ENCODE data around the gene TUBE1. TPM values are rescaled to one million over a fixed set of nuclear protein-coding genes. Genes with fewer than 3 reads are reported as not detected.
A peak's percentile ranks its signal among the peaks of the same experiment; 100 is the strongest.

Gene TUBE1
- total RNA-seq, 6 experiments from 2014 or later: 9.8 to 15.5 (median 11.2) TPM

- Mint-ChIP-seq H3K4me3 (no peak overlapping the region), H3K9me3 (no peaks in the 10 kb centered on the region), H3K4me1 (ENCODE audit: low read depth) (peaks cover 53% of the 10 kb centered on the region), H3K27me3 (ENCODE audit: insufficient read depth) (peaks cover 2% of the 10 kb centered on the region; the same call in 1 of the 2 replicates), H3K27ac (peak overlapping the region; percentile 16; the same call in 1 of the 2 replicates), H3K36me3 (ENCODE audit: low read depth) (no peaks in the 10 kb centered on the region)
- DNase-seq: no peak
- no peak for TF ChIP-seq CTCF (IDR thresholded peaks at IDR 0.05)
Measured at GRCh38 chr6:112034616-112034995, 52.7 kb downstream of the TUBE1 start.

DNA sequence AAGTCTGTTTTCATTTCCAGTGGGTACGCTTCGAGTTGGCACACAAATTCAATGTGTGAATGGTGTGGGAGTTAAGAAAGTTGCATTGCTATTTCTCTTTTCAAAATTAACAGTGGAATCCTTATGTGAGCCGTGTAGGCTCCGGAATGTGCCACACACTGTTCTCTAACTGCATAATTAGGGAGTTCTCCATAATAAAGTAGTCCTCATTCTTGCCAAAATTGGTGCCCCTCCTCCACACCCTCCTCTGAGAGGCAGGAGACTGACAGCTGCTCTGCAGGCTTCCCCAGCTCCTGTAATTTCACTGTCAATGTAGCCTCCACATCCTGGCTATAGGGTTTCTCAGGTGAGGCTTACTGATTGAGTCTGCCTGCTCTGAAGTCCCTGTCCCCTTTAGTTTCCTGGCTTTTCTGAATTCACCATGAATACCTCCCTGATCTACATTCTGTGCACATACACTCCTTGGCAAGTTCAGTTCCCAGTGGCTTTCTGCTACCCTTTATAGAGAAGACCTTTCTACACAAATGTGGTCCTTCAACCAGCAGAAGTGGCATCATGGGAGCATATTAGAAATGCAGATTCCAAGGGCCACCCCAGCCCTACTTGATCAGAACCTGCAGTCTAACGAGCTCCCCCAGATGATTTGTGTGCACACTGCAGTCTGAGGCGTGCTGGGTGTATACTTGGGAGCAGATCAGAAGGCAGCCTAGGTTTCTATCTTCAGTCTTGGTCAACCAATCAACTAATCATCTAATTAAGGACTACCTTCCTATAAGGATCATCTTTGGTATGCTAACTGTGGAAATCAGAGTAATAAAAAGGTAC lies 53.3 kb downstream of the TUBE1 start:
- no peak overlapping the region for H3K27ac Mint-ChIP-seq
- H3K4me1 Mint-ChIP-seq (ENCODE audit: low read depth): peaks cover 53% of the 10 kb centered on the region
- no peak for TF ChIP-seq CTCF (IDR thresholded peaks at IDR 0.05)
- H3K9me3 Mint-ChIP-seq: no peaks in the 10 kb centered on the region
- DNase-seq: no peak
- H3K4me3 Mint-ChIP-seq: no peak overlapping the region
- peaks cover 2% of the 10 kb centered on the region; the same call in 1 of the 2 replicates for H3K27me3 Mint-ChIP-seq (ENCODE audit: insufficient read depth)
- H3K36me3 Mint-ChIP-seq (ENCODE audit: low read depth): no peaks in the 10 kb centered on the region

- TF ChIP-seq CTCF (IDR thresholded peaks at IDR 0.05): no peak
- Mint-ChIP-seq H3K4me3 (no peak overlapping the region), H3K9me3 (no peaks in the 10 kb centered on the region), H3K4me1 (ENCODE audit: low read depth) (peaks cover 51% of the 10 kb centered on the region), H3K27ac (no peak overlapping the region), H3K36me3 (ENCODE audit: low read depth) (no peaks in the 10 kb centered on the region), H3K27me3 (ENCODE audit: insufficient read depth) (peaks cover 2% of the 10 kb centered on the region; the same call in 1 of the 2 replicates)
- DNase-seq: no peak
Measured at GRCh38 chr6:112032728-112033127, 54.6 kb downstream of the TUBE1 start.

GRCh38 chr6:112031960-112032359 lies 55.3 kb downstream of the TUBE1 start:
- Mint-ChIP-seq H3K27me3 (ENCODE audit: insufficient read depth) (peaks cover 2% of the 10 kb centered on the region; the same call in 1 of the 2 replicates), H3K4me1 (ENCODE audit: low read depth) (peaks cover 46% of the 10 kb centered on the region), H3K36me3 (ENCODE audit: low read depth) (no peaks in the 10 kb centered on the region), H3K27ac (no peak overlapping the region), H3K4me3 (no peak overlapping the region), H3K9me3 (no peaks in the 10 kb centered on the region)
- no peak for DNase-seq
- TF ChIP-seq CTCF (IDR thresholded peaks at IDR 0.05): no peak

GRCh38 chr6:112030961-112031660 lies 56.2 kb downstream of the TUBE1 start:
- no peaks in the 10 kb centered on the region for H3K36me3 Mint-ChIP-seq (ENCODE audit: low read depth)

More at GRCh38 chr6:112030961-112031660, 56.2 kb downstream of the TUBE1 start:
- Mint-ChIP-seq H3K9me3 (no peaks in the 10 kb centered on the region), H3K4me3 (no peak overlapping the region), H3K27me3 (ENCODE audit: insufficient read depth) (peaks cover 4% of the 10 kb centered on the region; the same call in 1 of the 2 replicates), H3K4me1 (ENCODE audit: low read depth) (peaks cover 38% of the 10 kb centered on the region), H3K27ac (no peak overlapping the region)
- TF ChIP-seq CTCF (IDR thresholded peaks at IDR 0.05): no peak
- no peak for DNase-seq
